LNCAP (cell line): ENCODE results near the gene TEX2.

ENCODE experiments used
- CTCF ChIP-seq: fragments of 450-650 bp; IDR thresholded peaks from 2 replicates; pipeline ENCODE4 v1.5.1; 2017; ENCODE audit warnings: mild to moderate bottlenecking

Gene TEX2

DNA sequence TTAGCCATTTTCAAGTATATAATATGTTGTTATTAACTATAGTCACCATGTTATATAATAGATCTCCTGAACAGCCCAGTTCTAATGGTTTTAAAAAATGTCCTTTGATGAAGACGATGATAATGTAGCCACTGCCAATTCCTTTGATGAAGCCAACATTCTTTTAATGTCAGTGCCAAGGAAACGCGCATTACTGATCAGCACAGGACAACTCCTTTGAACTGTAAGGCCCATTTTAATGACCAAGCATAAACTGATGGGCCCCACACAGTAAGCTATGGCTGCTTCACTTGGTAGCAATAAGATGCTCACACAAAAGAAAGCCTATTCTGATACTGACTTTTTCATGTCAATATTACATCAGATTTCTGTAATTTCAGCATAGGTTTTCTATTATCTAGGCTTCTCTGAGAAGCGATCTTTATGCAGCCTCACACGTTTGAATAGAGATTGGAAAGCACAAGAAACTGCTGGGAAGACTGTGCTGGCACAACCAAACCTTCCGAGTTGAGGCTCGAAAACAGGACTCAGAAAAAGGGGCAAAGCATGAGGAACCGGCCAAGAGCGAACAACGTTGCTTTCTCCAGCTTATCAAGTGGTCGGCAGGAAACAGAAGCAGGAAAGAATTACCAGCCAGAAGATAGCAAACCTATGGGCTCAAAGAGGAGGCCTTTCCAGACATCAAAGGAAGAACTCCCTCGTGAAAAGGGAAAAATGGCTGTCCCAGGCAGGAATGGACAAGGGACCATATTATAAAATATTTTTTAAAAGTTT lies 152.5 kb downstream of the TEX2 start:
- TF ChIP-seq CTCF, result no peak

- TF ChIP-seq CTCF, result no peak
These were observed 153.7 kb downstream of the TEX2 start for GRCh38 chr17:64109400-64109799.

DNA sequence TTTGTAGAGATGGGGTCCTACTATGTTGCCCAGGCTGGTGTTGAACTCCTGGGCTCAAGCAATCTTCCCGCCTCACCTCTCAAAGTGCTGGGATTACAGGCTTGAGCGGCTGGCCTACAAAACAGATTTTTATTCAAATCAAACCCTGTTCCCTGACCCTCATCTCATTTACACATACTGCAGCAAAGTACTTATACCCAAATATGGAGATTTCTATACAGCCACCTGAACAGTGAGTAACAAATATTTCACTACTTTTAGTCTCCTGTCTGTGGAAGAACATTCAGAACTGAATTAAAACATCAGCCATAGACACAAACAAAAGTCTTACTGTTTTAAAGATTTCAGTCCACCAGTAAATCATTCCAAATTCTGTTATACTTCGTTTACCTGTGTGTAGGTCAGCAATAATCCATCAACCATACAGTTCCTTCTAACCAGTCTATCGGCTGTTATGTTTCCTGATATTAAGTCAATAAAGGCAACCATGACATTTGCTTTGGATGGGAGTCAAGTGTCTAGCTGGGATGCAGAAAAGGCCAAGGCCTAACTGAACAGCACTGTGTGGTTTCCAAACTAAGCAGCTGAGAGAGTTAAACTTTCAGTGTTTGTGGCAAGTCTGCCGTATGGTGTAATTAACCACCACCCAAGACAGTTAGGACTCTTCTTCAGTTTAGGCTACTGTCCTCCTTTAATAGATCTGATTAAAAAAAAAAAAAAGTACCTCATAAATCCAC lies 155.4 kb downstream of the TEX2 start:
- no peak for TF ChIP-seq CTCF

DNA sequence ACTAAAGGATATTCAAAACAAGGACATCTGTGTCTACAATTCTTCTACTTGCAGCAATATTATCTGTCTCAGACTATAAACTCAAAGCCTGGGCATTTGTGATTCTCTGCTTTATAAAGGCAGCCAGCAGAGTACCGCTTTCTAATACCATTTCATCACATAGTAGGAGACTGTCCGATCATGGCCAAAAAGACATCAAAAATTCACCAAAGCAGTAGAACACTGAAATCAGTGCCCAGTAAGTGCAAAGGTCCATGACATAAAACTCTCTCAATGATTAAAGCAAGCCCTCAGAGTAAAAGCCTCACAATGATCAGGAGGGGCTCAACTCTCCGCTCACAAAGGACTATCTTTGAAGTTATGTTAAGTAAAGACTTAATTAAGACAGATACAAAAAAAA lies 156.1 kb downstream of the TEX2 start:
- no peak for TF ChIP-seq CTCF

DNA sequence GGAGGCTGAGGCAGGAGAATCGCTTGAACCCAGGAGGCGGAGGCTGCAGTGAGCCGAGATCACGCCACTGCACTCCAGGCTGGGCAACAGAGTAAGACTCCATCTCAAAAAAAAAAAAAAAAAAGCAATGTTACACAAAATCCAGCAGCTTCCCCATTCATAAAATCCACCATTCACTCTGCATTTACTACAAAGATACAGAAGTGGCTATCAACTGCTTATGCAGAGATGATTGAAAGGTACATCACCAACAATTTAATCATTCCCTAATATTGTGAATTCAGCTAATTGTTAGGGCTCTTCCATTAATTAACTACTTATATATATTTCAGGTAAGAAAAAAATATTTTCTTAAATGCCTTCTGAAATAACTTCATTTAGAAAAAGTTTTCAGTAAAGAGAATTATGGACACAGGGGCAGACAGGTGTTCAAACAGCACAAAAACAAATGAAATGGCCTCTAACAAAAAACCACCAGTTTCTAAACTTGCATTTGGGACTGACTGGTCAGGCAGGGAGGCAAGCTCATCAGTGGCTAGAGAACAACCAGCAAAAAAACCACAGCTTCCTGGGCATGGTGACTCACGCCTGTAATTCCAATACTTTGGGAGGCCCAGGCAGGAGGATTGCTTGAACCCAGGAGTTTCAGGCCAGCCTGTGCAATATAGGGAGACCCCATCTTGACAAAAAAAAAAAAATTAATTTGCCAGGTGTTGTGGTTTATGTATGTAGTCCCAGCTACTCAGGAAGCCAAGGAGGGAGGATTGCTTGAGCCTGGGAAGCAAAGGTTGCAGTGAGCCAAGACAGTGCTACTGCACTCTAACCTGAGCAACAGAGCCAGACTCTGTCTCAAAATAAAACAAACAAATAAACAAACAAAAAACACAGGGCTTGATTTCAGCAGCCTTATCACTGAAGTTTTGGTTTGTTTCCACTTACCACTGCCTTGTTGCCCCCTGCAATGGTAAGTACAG lies 159.4 kb downstream of the TEX2 start:
- no peak for TF ChIP-seq CTCF

DNA sequence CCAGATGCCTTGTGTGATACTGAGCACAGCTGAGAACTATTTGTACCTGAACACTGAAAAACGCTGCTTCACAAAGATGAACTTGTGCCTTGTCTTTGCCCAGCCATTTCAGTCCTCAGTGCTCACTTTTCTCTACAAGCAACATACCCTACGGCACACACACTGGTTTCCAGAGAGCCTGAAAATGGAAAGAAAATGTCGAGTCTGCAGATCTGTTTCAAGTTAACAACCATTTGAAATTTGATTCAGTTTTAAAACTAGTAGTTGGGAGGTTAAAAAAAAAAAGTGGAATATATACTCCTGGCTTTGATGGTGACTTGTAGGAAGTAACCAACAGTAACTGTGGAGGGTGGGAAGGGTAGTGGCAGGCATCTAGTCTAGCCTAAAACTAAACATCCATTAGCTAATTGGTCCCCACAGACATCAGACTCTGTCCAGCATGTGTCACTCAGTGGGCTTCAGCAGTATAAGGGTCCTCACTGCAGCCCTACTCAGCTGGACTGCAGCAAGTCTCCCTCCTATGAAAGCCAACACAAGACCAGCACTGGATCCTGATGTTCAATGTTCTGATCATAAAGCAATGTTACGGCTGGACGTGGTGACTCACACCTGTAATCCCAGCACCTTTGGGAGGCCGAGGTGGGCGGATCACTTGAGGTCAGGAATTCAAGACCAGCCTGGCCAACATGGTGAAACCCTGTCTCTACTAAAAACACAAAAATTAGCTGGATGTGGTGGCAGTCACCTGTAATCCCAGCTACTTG lies 160.3 kb downstream of the TEX2 start:
- no peak for TF ChIP-seq CTCF

- no peak for TF ChIP-seq CTCF
These were observed 163.5 kb downstream of the TEX2 start for GRCh38 chr17:64099543-64099942.
